H9 (cell line): ENCODE results near the gene NRG2. TPM values are rescaled to one million over a fixed set of nuclear protein-coding genes. Genes with fewer than 3 reads are reported as not detected.

Experiments used
- DNase-seq: peaks from one replicate; pipeline ENCODE4 v3.0.0-alpha.2; 2017
- H2AFZ ChIP-seq: one replicate; pipeline ENCODE4 v1.6.1; 2013; ENCODE audit warnings: mild to moderate bottlenecking, low read length, control low read depth, moderate library complexity
- H2AK5ac ChIP-seq: 2 replicates; pipeline ENCODE4 v1.6.1; 2013; ENCODE audit warnings: low read length, control low read depth, mixed read lengths; ENCODE audit not compliant: insufficient read length
- H2BK120ac ChIP-seq: one replicate; pipeline ENCODE4 v1.6.1; 2013; ENCODE audit warnings: low read depth, mild to moderate bottlenecking, low read length, control low read depth, inconsistent platforms; ENCODE audit not compliant: poor library complexity, severe bottlenecking
- H2BK12ac ChIP-seq: 2 replicates; pipeline ENCODE4 v1.6.1; 2013; ENCODE audit warnings: low read length, control low read depth, mixed read lengths, low read depth; ENCODE audit not compliant: insufficient read length
- H2BK15ac ChIP-seq: 2 replicates; pipeline ENCODE4 v1.6.1; 2013; ENCODE audit warnings: low read depth, low read length, control low read depth
- H2BK20ac ChIP-seq: one replicate; pipeline ENCODE4 v1.6.1; 2013; ENCODE audit warnings: low read depth, mild to moderate bottlenecking, low read length, control low read depth, inconsistent platforms; ENCODE audit not compliant: poor library complexity, severe bottlenecking
- H2BK5ac ChIP-seq: 2 replicates; pipeline ENCODE4 v1.6.1; 2013; ENCODE audit warnings: low read length, control low read depth, mixed read lengths; ENCODE audit not compliant: insufficient read length
- H3K14ac ChIP-seq: 2 replicates; pipeline ENCODE4 v1.6.1; 2013; ENCODE audit warnings: low read length, control low read depth; ENCODE audit not compliant: insufficient read depth
- H3K18ac ChIP-seq: 2 replicates; pipeline ENCODE4 v1.6.1; 2013; ENCODE audit warnings: low read depth, mild to moderate bottlenecking, mixed read lengths, low read length, control low read depth; ENCODE audit not compliant: insufficient read length
- H3K23ac ChIP-seq: 2 replicates; pipeline ENCODE4 v1.6.1; 2013; ENCODE audit warnings: low read length, control low read depth, mixed read lengths, low read depth; ENCODE audit not compliant: insufficient read length
- H3K23me2 ChIP-seq: 2 replicates; pipeline ENCODE4 v1.6.1; 2013; ENCODE audit warnings: low read depth, mild to moderate bottlenecking, mixed read lengths, low read length, control low read depth; ENCODE audit not compliant: insufficient read length, poor library complexity, severe bottlenecking
- H3K27ac ChIP-seq: 2 replicates; pipeline ENCODE4 v1.5.1; 2013; ENCODE audit warnings: low read length, control low read depth, mixed read lengths, low read depth; ENCODE audit not compliant: insufficient read length
- H3K27me3 ChIP-seq: 2 replicates; pipeline ENCODE4 v1.6.1; 2013; ENCODE audit warnings: low read length, control low read depth, inconsistent platforms; ENCODE audit not compliant: insufficient read depth
- H3K4ac ChIP-seq: 2 replicates; pipeline ENCODE4 v1.6.1; 2013; ENCODE audit warnings: low read depth, mild to moderate bottlenecking, control low read depth, inconsistent platforms, low read length, moderate library complexity
- H3K4me1 ChIP-seq: 2 replicates; pipeline ENCODE4 v1.6.1; 2013; ENCODE audit warnings: low read length, control low read depth, inconsistent platforms; ENCODE audit not compliant: insufficient read depth
- H3K4me2 ChIP-seq: 2 replicates; pipeline ENCODE4 v1.6.1; 2013; ENCODE audit warnings: low read length, control low read depth, mixed read lengths; ENCODE audit not compliant: insufficient read length, insufficient read depth
- H3K56ac ChIP-seq: 2 replicates; pipeline ENCODE4 v1.6.1; 2013; ENCODE audit warnings: low read depth, mild to moderate bottlenecking, mixed read lengths, low read length, control low read depth; ENCODE audit not compliant: insufficient read length
- H3K79me1 ChIP-seq: 2 replicates; pipeline ENCODE4 v1.6.1; 2013; ENCODE audit warnings: low read depth, mild to moderate bottlenecking, moderate library complexity, low read length, control low read depth, inconsistent platforms; ENCODE audit not compliant: insufficient read depth, poor library complexity, severe bottlenecking
- H3K79me2 ChIP-seq: 2 replicates; pipeline ENCODE4 v1.6.1; 2013; ENCODE audit warnings: low read length, control low read depth, inconsistent platforms; ENCODE audit not compliant: insufficient read depth
- H3K9ac ChIP-seq: 2 replicates; pipeline ENCODE4 v1.6.1; 2013; ENCODE audit warnings: low read length, control low read depth, mixed read lengths; ENCODE audit not compliant: insufficient read length; ENCODE audit errors: extremely low read depth
- H3K9me3 ChIP-seq: one replicate; pipeline ENCODE4 v1.6.1; 2013; ENCODE audit warnings: low read depth, low read length, inconsistent platforms; ENCODE audit not compliant: control insufficient read depth
- H3T11ph ChIP-seq: one replicate; pipeline ENCODE4 v1.6.1; 2013; ENCODE audit warnings: mild to moderate bottlenecking, low read length, control low read depth, inconsistent platforms
- H4K20me1 ChIP-seq: one replicate; pipeline ENCODE4 v1.6.1; 2013; ENCODE audit not compliant: control insufficient read depth, insufficient read length, insufficient read depth
- H4K5ac ChIP-seq: 2 replicates; pipeline ENCODE4 v1.6.1; 2013; ENCODE audit warnings: low read depth, mild to moderate bottlenecking, mixed read lengths, low read length, control low read depth; ENCODE audit not compliant: insufficient read length
- H4K8ac ChIP-seq: replicated peaks from 2 replicates; pipeline ENCODE4 v1.6.1; 2013; ENCODE audit warnings: low read length, control low read depth, mixed read lengths, low read depth; ENCODE audit not compliant: insufficient read length
- H4K91ac ChIP-seq: 2 replicates; pipeline ENCODE4 v1.6.1; 2013; ENCODE audit warnings: low read depth, mild to moderate bottlenecking, moderate library complexity, mixed read lengths, low read length, control low read depth; ENCODE audit not compliant: insufficient read length
- H3K27ac Mint-ChIP-seq, 3 experiments: 2 replicates in 2 of 3; 3 replicates in 1 of 3; pipeline ENCODE4 v1.8.0; 2020 to 2021; ENCODE audit warnings: mixed read lengths in 3 of 3, mild to moderate bottlenecking in 1 of 3, moderate library complexity in 1 of 3
- H3K27me3 Mint-ChIP-seq: 2 replicates; pipeline ENCODE4 v1.8.0; 2021; ENCODE audit warnings: low read depth, mild to moderate bottlenecking, moderate library complexity, mixed read lengths
- H3K36me3 Mint-ChIP-seq, 3 experiments: 2 replicates in 2 of 3; 3 replicates in 1 of 3; pipeline ENCODE4 v1.8.0; 2020 to 2021; ENCODE audit warnings: low read depth in 3 of 3, mixed read lengths in 3 of 3; ENCODE audit not compliant: insufficient read depth in 1 of 3
- H3K4me1 Mint-ChIP-seq, 2 experiments: 2 replicates each; pipeline ENCODE4 v1.8.0; 2020; ENCODE audit warnings: mixed read lengths in 2 of 2
- H3K4me3 Mint-ChIP-seq, 2 experiments: 2 replicates in 1 of 2; 3 replicates in 1 of 2; pipeline ENCODE4 v1.8.0; 2020 to 2021; ENCODE audit warnings: mild to moderate bottlenecking in 2 of 2, mixed read lengths in 2 of 2, moderate library complexity in 1 of 2
- H3K9me3 Mint-ChIP-seq, 2 experiments: 2 replicates in 1 of 2; 3 replicates in 1 of 2; pipeline ENCODE4 v1.8.0; 2020; ENCODE audit warnings: mild to moderate bottlenecking in 2 of 2, mixed read lengths in 2 of 2, moderate library complexity in 1 of 2
- WGBS: extraction: QIAGEN DNeasy Blood & Tissue Kit; methylation state at CpG from one replicate; pipeline ENCODE4 v1.1.7; 2013; ENCODE audit warnings: missing lambda C conversion rate, low lambda C conversion rate, mixed read lengths; ENCODE audit not compliant: insufficient read length; ENCODE audit errors: extremely low coverage; 5-methylcytosine and 5-hydroxymethylcytosine counted together
- total RNA-seq: library from RNA; stranded (reverse); gene quantifications from 2 replicates; pipeline ENCODE4 v1.2.1, GENCODE V29; 2021
- TF ChIP-seq, protein P1 (sequence below): fragments of 200-600 bp; sonication (generic); conservative IDR thresholded peaks from 3 replicates; pipeline ENCODE4 v1.8.0; 2021; ENCODE audit warnings: antibody characterized with exemption, mild to moderate bottlenecking

Gene NRG2
- total RNA-seq, 1 experiment from 2014 or later: not detected

DNA sequence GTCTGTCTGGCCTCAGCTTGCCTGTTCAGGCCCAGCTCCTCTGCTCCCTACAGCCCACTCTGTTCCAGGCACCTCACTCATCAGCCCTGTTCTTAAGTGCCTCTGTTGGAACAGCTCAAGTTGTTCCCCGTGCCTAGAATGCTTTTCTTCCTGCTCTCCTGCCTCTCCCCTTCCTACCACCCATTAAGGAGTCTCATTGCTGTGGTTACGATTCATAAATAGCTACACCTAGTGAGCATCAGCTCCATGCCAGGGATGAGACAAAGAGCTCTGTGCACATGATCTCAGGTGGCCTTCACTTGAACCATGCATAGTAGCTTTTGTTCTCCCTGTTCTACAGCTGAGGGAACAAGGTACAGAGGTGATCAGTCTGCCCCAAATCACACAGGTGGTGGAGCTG lies 193.2 kb downstream of the NRG2 start:
- Histone ChIP-seq H2AFZ (no peak overlapping the region), H3K18ac (no peak overlapping the region), H4K5ac (no peak overlapping the region), H2BK15ac (no peak overlapping the region), H3K4ac (no peak overlapping the region), H2BK5ac (no peak overlapping the region), H3K27me3 (peaks cover 17% of the 10 kb centered on the region; the same call in 1 of the 2 replicates), H2BK20ac (no peak overlapping the region), H3K9me3 (no peaks in the 10 kb centered on the region), H4K91ac (no peak overlapping the region), H2BK120ac (no peak overlapping the region), H3K4me1 (no peaks in the 10 kb centered on the region), H3K23me2 (no peaks in the 10 kb centered on the region), H4K20me1 (no peaks in the 10 kb centered on the region), H3K9ac (no peak overlapping the region), H3K56ac (no peak overlapping the region), H3K79me2 (no peaks in the 10 kb centered on the region), H2BK12ac (no peak overlapping the region), H3K4me2 (no peak overlapping the region), H3K14ac (no peak overlapping the region), H3K23ac (no peak overlapping the region), H3K27ac (no peak overlapping the region), H3K79me1 (no peaks in the 10 kb centered on the region), H4K8ac (no peak overlapping the region), H3T11ph (no peak overlapping the region), H2AK5ac (no peak overlapping the region)
- Mint-ChIP-seq H3K36me3 (no peaks in the 10 kb centered on the region), H3K27me3 (peaks cover 70% of the 10 kb centered on the region), H3K9me3 (no peaks in the 10 kb centered on the region), H3K4me3 (no peak overlapping the region; a peak in 1 of 5 replicates), H3K27ac (no peak overlapping the region), H3K4me1 (peaks cover 3 to 7% of the 10 kb centered on the region in 2 experiments; a peak in 2 of 4 replicates)
- no CpG with 5 or more reads among the region's 2 CpGs for WGBS
- DNase-seq: no peak
- TF ChIP-seq, protein P1, sequence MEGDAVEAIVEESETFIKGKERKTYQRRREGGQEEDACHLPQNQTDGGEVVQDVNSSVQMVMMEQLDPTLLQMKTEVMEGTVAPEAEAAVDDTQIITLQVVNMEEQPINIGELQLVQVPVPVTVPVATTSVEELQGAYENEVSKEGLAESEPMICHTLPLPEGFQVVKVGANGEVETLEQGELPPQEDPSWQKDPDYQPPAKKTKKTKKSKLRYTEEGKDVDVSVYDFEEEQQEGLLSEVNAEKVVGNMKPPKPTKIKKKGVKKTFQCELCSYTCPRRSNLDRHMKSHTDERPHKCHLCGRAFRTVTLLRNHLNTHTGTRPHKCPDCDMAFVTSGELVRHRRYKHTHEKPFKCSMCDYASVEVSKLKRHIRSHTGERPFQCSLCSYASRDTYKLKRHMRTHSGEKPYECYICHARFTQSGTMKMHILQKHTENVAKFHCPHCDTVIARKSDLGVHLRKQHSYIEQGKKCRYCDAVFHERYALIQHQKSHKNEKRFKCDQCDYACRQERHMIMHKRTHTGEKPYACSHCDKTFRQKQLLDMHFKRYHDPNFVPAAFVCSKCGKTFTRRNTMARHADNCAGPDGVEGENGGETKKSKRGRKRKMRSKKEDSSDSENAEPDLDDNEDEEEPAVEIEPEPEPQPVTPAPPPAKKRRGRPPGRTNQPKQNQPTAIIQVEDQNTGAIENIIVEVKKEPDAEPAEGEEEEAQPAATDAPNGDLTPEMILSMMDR: no peak
